GM21423 (cell line): ENCODE results near the gene RADIL.

Source experiments
- ATAC-seq: cut with Tn5 transposase; IDR thresholded peaks from one replicate; pipeline ENCODE4 v1.9.1; 2021; ENCODE audit warnings: mild to moderate bottlenecking, moderate library complexity; ENCODE audit not compliant: unreplicated experiment

RADIL gene

DNA sequence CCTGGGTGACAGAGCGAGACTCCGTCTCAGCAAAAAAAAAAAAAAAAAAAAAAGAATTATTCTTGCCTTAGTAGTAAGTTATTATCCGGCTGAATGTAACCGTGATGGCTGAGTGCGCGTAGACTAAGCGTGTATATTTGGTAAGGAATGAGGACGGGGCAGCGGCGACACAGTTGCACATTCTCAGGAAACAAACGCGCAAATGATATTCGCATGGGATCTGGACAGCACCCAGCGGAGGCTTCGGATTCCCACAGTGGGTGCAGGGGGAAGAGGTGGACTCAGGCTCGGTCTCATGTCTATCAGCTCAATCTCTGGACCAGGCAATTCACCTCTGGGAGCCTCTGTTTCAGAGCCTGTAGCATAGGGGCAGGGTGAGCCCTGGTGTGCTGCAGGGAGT is 50.8 kb downstream of the RADIL start:
- no peak for ATAC-seq

DNA sequence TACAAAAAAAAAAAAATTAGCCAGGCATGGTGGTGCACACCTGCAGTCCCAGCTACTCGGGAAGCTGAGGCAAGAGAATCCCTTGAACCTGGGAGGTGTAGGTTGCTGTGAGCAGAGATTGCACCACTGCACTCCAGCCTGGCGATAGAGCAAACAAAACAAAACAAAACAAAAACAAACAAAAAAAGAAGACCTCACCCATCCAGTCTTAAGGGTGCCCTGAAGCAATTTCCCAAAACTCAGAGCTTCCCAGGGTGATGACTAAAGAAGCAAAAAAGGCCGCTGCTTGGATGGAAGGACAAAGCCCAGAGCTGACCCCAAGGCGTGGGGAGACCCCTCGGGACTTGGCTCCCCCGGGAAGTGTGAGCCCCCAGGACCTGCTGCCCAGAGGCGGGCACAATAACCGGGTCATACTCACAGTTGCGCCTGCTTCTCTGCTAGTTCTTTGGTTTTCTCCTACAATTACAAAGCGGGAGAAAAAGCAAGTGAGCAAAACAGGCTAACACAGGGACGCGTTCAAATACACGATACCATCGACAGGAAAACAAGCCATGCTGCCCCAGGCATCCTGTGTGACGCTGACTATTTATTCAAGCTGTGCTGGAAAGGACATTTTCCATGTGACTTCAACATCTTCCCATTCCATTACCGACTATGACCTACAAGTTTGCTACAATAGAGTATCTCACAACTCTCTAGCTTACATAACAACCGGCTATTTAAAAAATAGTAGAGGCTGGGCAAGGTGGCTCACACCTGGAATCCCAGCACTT is 51.6 kb downstream of the RADIL start:
- no peak for ATAC-seq

DNA sequence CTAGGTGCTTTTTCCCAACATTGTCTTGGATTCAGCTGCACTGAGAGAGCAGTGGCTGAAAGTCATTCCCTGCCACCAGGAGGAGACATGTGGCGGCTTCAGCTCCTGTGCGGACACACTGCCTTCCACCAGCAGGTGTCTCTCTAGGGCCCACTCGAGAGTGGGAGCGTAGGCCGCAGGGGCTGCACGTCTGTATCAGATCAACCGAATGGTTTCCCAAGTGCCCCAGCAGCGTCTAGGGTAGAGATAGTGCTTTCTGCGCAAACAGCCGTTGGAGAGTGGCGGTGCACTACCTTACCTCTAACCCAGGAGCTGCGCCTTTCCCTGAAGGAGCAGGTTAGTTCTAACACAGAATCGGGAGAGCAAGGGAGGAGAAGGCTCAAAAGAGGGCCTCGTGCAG is 53.3 kb downstream of the RADIL start:
- ATAC-seq, result no peak

DNA sequence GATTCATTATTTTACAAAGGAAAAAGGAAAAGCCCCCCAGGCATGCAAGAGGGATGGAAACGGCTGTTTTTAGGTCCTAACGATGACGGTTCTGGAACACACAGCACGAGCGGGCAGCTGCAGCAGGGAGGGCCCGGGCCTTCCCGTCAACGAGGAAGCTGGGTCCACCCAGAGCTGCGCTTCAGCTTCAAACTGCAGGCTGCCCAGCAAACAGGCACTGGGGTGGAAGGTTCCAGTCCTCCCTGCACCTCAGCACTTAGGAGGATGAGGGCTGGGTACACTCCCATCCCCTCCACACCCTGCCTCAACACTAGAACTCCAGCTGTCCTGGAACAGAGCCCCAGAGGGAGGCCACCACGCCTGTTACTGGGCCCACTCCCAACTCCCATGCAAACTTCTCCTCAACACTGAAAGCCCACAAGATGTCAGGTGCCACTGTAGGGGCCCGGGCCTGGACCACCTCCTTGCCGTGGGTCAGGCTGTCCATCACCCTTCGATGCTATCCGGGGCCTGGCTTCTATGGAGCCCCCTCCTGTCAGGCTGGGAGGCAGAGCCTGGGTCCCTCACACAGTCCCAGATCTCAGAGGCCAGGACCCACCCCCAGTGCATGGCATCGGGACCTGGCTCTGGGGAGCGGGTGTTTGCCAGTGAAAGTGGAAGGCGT is 54.7 kb downstream of the RADIL start:
- no peak for ATAC-seq

DNA sequence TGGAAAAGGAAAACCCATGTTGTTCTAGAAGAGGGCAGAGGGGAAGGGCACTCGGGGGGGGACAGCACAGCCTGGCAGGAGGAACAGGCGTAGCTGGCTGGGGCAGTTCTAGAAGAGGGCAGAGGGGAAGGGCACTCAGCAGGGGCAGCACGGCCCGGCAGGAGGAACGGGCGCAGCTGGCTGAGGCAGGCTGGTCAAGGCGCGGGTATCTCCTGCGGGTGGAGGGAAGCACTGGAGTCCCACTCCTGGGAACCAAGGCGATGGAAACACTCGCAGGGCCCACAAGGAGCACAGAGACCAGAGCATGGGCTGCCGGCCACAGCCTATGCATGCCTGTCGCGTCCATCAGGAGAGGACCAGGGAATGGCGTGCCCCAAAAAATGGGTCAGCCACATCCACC is 58.4 kb downstream of the RADIL start:
- no peak for ATAC-seq

DNA sequence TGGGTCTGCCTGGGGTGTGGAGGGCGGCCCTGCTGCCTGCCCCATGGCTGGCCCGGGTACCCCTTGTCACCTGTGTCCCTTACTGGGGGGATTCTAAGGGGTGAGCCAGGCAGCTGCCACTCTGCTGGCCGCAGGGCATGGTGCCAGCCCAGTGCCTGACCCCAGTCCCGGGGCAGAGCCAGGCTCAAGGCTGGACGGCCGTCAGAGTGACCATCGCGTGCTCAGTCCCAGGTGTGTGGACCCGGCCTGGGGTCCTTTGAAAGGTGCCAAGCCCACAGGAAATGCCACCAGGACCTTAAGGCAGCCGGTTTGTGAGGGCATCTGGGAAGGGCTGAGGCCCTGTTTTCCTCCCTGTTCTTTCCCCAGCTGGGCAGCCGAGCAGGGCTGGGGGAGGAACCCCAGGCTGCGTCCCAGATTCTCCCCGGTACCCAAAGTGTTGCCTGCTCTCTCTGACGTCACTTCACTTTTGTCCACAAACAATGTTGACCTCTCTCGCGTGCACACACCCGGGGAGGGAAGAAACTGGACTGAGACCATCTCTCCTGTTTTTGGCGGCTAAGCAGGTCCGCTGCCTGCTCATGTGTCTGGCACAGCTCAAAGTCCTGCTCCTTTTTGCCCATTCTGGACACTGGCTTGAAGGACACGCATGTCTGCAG is 59.3 kb downstream of the RADIL start:
- ATAC-seq, result no peak

DNA sequence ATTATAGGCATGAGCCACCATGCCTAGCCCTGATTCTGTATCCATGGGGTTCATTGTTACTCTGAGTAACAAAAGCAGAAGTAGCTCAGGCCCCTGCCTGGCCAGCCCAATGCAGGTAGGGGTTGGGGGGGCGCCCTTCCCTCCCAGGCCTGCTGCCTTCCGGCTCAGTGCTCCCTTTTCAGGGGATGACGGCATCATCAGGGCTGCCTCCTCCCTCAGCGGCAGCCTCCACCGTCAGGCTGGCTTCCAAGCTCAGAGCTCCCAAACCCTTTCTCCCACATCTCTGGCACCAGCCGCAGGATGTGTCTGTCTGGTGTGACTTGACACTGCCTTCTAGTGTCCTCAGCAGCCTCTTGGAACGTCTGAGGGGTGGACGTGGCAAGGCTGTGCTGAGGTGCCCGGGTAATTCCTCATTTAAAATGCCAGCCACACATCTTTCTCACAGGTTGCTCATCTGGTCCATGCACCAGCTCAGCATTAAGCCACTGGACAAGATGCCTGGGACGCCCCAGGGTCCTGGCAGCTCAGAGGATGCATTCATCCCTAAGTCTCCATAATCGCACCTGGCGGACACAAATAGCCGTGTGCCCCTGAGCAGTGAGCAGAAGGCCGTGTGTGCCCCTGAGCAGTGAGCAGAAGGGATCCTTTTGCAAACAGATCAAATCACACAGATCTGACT is 59.9 kb downstream of the RADIL start:
- no peak for ATAC-seq

DNA sequence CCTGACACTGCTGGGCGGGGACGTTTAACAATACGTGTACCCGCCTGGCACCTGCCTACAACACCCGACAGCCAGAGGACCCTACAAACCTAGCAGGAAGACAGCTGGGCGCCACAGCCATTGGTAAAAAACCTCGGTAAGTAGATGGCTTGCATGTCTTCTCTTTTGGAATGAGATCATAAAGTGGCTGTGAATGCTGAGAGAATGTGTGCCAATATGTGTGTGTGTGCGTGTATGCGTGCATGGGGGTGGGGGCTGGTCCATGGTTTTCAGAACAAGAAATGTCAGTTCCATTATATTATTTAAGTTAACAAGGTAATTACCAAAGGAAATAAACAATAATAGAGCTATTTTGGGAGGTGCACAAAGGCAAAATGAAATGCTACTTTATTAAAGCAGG is 60.8 kb downstream of the RADIL start:
- no peak for ATAC-seq

DNA sequence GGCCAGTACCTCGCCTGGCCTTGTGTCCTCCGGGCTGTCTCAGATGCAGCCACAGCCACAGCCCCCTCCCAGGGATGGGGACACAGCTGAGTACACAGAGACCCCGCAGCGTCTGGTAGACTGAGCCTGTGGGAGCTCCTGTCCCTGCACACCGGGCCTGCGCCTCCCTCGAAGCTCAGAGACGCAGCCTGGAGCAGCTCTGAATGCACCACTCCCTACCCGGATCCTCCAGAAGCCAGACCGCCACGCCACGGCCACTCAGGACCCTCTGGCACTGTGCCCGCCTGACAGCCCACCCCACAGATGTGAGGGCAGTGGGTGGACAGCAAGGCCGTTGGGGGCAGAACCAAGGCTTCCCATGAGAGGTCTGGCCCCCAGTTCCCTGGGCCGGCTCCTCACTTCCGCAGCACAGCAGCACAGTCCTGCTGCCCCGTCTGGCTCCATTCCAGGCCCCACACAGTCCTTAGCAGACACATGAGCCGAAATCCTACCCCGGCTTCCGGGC is 62.5 kb downstream of the RADIL start:
- no peak for ATAC-seq

DNA sequence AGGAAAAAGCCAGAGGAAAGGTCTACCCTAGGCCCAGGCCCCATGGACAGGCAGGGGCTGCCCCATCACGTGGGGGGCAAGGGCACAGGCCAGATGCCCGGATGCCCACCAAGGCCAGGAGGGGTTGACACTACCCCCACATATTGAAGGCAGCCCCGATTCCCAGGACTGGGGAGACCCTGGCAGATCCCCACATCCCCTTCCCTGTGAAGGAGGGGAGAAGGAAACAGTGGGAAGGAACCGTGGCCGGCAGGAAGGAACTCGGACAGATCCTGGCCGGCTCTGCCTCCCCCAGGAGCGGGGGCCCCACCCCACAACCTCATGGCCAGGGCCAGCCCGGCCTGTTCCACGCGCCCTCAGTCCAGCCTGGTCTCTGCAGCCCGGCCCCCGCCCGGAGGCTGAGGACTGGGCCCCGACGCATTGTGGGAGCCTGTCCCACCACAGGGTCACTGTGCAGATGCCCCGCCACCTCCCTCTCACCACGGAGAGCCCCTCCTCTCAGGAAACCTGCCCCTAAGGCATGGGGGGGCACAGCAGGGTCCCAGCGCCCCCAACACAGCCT is 63.0 kb downstream of the RADIL start:
- no peak for ATAC-seq

DNA sequence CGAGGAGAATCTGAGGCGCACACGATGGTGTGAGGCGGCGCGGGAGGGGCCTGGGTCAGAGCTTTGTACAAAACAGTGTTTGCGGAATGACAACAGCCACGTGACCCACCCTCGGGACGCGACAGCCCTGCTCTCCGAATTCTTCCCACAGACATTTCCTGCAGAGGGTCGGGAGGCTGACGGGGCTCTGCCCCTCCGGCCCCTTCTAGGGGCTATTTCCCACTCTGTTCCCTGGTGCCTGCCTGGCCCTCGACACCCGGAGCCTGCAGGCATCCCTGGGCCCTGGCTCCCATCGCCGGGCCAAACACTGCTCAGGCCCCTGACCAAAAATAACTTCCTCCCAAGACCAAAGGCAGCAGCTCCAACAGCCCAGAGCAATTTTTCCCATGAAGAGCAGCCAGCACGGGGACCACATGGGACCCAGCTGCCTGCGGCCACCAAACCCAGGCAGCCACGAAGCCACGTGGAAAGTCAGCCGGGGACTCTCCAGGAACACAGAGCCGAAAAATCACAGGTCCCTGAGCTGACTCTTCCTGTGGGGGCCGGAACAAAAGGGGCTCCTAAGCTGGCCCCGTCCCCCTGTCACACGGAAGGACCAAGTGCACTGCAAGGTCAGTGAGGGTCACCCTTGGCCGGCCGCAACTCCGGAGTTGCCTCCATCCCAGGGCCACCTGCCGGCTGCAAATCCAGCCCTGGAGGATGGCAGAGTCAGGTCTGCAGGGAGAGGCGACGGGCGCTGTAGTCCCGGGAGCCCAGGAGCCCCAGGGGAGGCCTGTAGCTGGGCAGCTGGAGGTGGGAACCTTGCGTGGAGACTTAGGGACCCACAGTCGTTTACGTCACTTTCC is 63.7 kb downstream of the RADIL start:
- ATAC-seq, result no peak

DNA sequence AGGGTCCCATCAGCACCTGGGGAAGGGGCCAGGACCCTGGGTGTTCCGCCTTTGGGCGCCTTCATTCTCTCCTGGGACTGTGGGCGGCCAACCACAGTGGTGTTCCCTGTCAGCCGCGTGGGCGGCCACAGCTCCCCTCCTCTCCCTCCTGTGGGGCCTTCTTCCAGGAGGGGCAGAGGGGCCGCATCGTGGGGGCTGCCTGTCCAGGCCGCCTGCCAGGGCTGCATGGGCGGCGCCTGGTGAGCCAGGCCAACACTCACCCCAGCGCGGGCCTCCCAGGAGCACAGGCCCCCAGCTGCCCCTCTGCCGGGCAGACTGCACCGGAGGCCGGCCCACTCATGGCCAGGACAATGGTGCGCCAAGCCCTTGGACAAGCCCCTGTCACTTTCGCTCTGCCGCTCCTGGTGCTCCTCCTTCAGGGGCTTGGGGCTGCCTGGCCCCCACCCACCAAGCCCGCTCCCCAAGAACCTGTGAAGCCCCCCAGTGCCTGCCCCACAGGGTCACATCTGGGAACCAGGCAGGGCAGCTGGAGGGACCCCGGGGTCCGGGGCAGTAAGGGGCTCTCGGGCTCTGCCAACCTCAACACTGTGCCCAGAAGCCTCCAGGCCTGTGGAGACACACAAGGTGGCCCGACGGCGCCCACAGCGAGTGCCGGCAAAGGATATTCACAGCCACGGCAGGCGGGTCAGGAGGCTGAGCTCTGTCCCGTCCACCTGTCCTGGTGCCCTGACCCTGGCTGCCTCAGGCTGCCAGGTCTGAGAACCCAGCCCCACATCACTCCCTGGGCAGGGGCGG is 65.3 kb downstream of the RADIL start:
- no peak for ATAC-seq

DNA sequence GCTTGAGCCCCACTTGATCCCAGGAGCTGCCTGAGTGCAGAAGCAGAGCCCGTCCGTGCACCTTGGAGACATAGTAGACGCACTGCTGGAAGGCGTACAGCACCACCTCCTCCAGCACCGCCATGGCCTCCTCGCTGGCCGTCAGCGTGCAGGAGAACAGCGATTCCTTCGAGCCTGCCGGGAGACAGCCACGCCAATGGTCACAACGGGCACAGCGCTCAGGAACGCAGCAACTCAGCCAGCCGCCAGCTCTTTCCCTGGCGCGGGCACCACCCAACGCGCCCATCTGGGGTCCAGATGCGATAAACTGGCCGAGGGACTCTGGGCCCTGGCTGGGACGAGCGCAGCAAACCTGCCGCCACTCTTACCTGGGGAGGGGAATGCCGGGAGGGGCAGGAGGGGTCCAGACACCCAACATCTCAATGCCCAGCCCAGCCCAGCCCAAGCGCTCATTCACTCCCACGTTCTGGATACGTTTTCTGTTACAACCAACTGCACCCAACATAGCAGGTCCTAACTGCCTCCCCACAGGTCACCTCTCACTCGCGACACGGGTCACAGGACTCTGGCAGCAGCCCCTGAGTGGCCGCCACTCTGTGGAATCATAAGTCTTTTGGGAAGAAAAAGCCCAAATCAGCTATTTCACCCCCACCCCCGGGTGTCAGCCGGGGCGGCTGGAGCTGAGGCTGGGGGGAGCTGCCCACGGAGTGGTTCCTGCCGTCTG is 66.2 kb downstream of the RADIL start:
- ATAC-seq, result no peak

DNA sequence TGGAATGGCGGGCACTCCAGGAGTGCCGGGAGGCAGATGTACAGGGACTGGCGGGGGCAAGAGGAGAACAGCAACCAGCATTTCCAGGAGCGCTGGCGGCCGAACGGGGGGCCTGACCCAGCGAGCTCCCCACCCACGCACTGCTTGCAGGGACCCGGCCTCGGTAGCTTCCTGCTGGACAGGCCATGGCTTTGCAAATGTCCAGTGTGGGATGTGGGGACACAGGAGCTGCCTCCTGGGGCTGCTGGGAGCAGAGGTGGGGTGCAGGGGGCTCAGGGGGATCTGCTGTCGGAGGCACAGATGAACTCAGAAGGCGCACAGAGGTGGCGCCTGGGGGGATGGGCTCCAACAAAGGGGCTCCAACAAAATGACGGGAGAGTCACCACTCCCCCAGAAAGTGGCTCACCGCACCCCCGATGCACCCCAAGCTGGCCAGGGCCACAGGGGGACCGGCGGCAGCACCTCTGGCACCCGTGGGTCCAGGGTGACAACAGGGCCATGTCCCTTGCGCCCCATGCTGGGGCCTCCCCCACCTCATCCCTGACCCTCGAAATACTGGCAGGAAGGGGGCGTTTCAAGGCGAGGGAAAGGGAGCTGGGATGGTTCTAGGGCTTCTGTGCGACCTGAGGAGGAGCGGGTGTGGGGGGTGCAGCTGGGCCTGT is 67.0 kb downstream of the RADIL start:
- ATAC-seq, result no peak

DNA sequence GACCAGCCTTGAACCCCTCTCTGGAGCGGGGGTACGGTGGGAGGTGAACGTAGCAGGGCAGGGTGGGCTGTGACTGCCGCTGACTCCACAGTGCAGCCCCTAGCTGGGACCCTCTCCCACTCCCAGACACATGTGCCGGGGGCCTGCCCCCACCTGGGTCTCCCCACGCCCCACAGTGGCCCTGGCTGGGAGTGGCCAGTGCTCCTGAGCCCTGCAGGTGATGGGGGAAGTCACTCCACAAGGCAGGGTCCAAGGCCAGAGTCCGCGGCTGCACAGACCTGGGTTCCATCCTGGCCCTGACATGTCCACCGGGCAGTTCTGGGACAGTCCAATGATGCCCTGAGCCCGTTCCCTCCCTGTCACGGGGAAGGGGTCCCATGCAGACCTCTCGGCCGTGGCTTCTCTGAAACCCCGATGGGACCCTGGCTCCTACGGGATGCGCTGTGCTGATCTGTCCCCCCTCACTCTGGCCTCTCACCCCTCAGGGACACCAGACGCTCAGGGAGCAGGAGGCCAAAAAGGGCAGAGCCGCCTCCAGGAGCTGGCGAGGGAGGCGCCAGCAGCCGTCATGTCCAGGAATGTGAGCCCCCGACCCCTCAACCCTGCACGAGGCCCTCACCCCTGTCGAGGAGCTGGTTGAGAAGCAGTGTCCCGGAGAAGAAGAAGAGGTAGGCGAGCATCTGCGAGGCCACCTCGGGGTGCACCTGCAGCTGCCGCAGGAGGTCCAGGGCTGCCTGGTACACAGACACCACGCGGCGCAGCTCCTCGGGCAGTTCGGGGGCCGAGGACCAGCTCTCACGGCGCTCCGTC is 67.7 kb downstream of the RADIL start:
- ATAC-seq, result no peak

DNA sequence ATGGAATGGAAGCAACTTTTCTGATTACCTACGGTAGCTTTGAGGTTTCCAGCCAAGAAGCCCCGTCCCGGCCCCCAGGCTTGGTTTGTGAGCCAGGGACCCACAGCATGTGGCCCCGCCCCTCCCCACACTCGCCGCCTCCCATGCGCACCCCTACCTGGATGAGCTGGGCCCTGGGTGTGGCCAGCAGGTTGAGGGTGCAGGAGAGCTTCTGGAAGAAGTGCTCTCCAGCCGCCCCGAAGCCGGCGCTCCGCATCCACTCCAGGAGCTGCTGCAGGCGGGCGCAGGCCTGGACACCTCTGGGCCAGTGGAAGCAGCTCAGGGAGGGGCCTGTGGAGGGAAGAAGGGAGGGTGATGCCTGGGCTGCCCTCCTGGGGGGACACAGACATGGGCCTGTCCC is 68.4 kb downstream of the RADIL start:
- no peak for ATAC-seq

DNA sequence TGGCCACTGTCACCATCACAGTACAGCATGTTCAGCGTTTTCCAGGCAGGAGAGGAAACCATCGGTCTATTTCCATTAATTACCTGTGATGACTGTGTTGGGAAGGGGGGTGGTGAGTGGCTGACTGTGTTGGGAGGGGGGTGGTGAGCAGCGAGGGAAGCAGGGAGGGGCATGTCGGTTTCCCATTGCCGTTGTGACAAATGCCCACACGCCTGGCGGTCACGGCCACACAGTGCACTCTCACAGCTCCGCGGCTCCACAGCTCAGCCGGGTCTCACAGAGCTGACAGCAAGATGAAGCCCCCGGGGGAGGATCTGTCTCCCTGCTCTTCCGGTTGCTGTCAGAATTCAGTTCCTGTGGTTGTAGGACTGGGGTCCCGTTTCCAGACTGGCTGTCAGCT is 69.1 kb downstream of the RADIL start:
- no peak for ATAC-seq
